Breast epithelium (tissue), 4 donors: ENCODE data around the gene TMEM131. TPM values are rescaled to one million over a fixed set of nuclear protein-coding genes. Genes with fewer than 3 reads are reported as not detected.

ENCODE experiments used
- DNase-seq, 2 donors: peaks; one replicate each; pipeline ENCODE4 v3.0.0-alpha.2; 2019; ENCODE audit warnings: low spot score in 2 of 2
- H3K27ac ChIP-seq, 2 donors: fragments of 200-600 bp; sonication (generic) in 1 of 2; one replicate each; pipeline ENCODE4 v1.5.1; 2016 to 2019; ENCODE audit warnings: mild to moderate bottlenecking in 1 of 2
- H3K27me3 ChIP-seq, 2 donors: fragments of 200-600 bp; sonication (generic) in 1 of 2; one replicate each; pipeline versions ENCODE4 v1.5.1 to v1.6.0; 2017 to 2019; ENCODE audit warnings: control low read depth in 1 of 2, mild to moderate bottlenecking in 1 of 2
- H3K36me3 ChIP-seq: fragments of 200-600 bp; one replicate; pipeline ENCODE4 v1.5.1; 2019
- H3K4me1 ChIP-seq, 2 donors: fragments of 200-600 bp; sonication (generic); one replicate each; pipeline ENCODE4 v1.5.1; 2016 to 2019; ENCODE audit warnings: control low read depth in 1 of 2
- H3K4me3 ChIP-seq, 3 donors: fragments of 200-600 bp; sonication (generic); 1 replicate in 2 of 3; 2 replicates in 1 of 3; pipeline ENCODE4 v1.5.1; 2016 to 2019; ENCODE audit warnings: mild to moderate bottlenecking in 3 of 3, moderate library complexity in 2 of 3
- H3K9me3 ChIP-seq, 2 donors: fragments of 200-600 bp; sonication (generic) in 1 of 2; one replicate each; pipeline ENCODE4 v1.5.1; 2016 to 2019; ENCODE audit warnings: control low read depth in 1 of 2
- CTCF ChIP-seq, 3 donors: fragments of 450-650 bp; IDR thresholded peaks; one replicate each; pipeline ENCODE4 v1.5.1; 2016 to 2017; ENCODE audit warnings: antibody characterized with exemption in 3 of 3, mild to moderate bottlenecking in 3 of 3, moderate library complexity in 3 of 3
- POLR2A ChIP-seq: fragments of 450-650 bp; IDR thresholded peaks from one replicate; pipeline ENCODE4 v1.6.1; 2016; ENCODE audit warnings: antibody characterized with exemption, mild to moderate bottlenecking, moderate library complexity
- POLR2AphosphoS5 ChIP-seq, 3 donors: sonication (generic); formaldehyde crosslinking; IDR thresholded peaks; one replicate each; pipeline ENCODE4 v1.6.1; 2017; ENCODE audit warnings: antibody characterized with exemption in 3 of 3
- intact Hi-C: fragments of 100-400 bp; cut with DNase I; formaldehyde crosslinking; loops from one replicate; pipeline ENCODE4 v1.15.1; 2023; ENCODE audit warnings: low total_unique reads
- total RNA-seq, 3 donors: library from RNA; depleted of rRNA; stranded (reverse); fragments of >200 nt; gene quantifications; one replicate each; pipeline ENCODE4 v1.1.0, GENCODE V29; 2016

TMEM131 gene
- total RNA-seq, 3 donors from 2014 or later = 30.6 to 47.4 (median 41.3) TPM

- H3K9me3 ChIP-seq = no peaks in the 10 kb centered on the region
- H3K36me3 ChIP-seq = no peaks in the 10 kb centered on the region
- intact Hi-C loops = no loop called here
- H3K27me3 ChIP-seq = no peaks in the 10 kb centered on the region
- no peak for TF ChIP-seq CTCF (IDR thresholded peaks at IDR 0.05)
- no peak for TF ChIP-seq POLR2A
- TF ChIP-seq POLR2AphosphoS5 (IDR thresholded peaks at IDR 0.05) = no peak
- no peak overlapping the region for H3K4me3 ChIP-seq
- H3K27ac ChIP-seq = no peak overlapping the region
- no peak for DNase-seq
- no peaks in the 10 kb centered on the region for H3K4me1 ChIP-seq
These were observed 246.2 kb downstream of the TMEM131 start for GRCh38 chr2:97749581-97749980.

GRCh38 chr2:97747716-97748115, 248.0 kb downstream of the TMEM131 start:
- Histone ChIP-seq H3K4me1 (no peaks in the 10 kb centered on the region), H3K4me3 (no peak overlapping the region), H3K9me3 (no peaks in the 10 kb centered on the region), H3K27me3 (no peaks in the 10 kb centered on the region), H3K27ac (no peak overlapping the region), H3K36me3 (no peaks in the 10 kb centered on the region)
- TF ChIP-seq CTCF (IDR thresholded peaks at IDR 0.05) (no peak), POLR2A (no peak), POLR2AphosphoS5 (IDR thresholded peaks at IDR 0.05) (no peak)
- intact Hi-C loops = no loop called here
- DNase-seq = no peak

GRCh38 chr2:97747285-97747684, 248.5 kb downstream of the TMEM131 start:
- Histone ChIP-seq H3K4me3 (no peak overlapping the region), H3K27me3 (no peaks in the 10 kb centered on the region), H3K4me1 (no peaks in the 10 kb centered on the region), H3K27ac (no peak overlapping the region), H3K9me3 (no peaks in the 10 kb centered on the region), H3K36me3 (no peaks in the 10 kb centered on the region)
- no peak for DNase-seq
- no peak for TF ChIP-seq CTCF (IDR thresholded peaks at IDR 0.05)
- TF ChIP-seq POLR2A = no peak
- no peak for TF ChIP-seq POLR2AphosphoS5 (IDR thresholded peaks at IDR 0.05)
- intact Hi-C loops = no loop called here

- DNase-seq = no peak
- no peak for TF ChIP-seq POLR2A
- no peak for TF ChIP-seq POLR2AphosphoS5 (IDR thresholded peaks at IDR 0.05)
- TF ChIP-seq CTCF (IDR thresholded peaks at IDR 0.05) = no peak
These were observed 250.1 kb downstream of the TMEM131 start for GRCh38 chr2:97745474-97746174.

GRCh38 chr2:97743913-97744312, 251.8 kb downstream of the TMEM131 start:
- no peak for TF ChIP-seq POLR2AphosphoS5 (IDR thresholded peaks at IDR 0.05)
- TF ChIP-seq POLR2A = no peak
- TF ChIP-seq CTCF (IDR thresholded peaks at IDR 0.05) = no peak
- peaks cover 0 to 8% of the 10 kb centered on the region in 2 donors for H3K27me3 ChIP-seq

More at GRCh38 chr2:97745474-97746174, 250.1 kb downstream of the TMEM131 start:
- H3K36me3 ChIP-seq = no peaks in the 10 kb centered on the region
- H3K27ac ChIP-seq = no peak overlapping the region
- no peak overlapping the region for H3K4me3 ChIP-seq
- no peaks in the 10 kb centered on the region for H3K4me1 ChIP-seq
- H3K27me3 ChIP-seq = no peaks in the 10 kb centered on the region
- no peaks in the 10 kb centered on the region for H3K9me3 ChIP-seq
- intact Hi-C loops = no loop called here

More at GRCh38 chr2:97743913-97744312, 251.8 kb downstream of the TMEM131 start:
- intact Hi-C loops = loop anchor here (2.0 kb wide), 1 partner anchor 29 kb away; no protein-coding TSS in a partner anchor
- H3K4me1 ChIP-seq = no peaks in the 10 kb centered on the region
- H3K36me3 ChIP-seq = no peaks in the 10 kb centered on the region
- no peak for DNase-seq
- no peaks in the 10 kb centered on the region for H3K9me3 ChIP-seq
- no peak overlapping the region for H3K27ac ChIP-seq
- no peak overlapping the region for H3K4me3 ChIP-seq
